Fibroblast of lung (primary cell): ENCODE results near the gene KCNJ12. TPM values are rescaled to one million over a fixed set of nuclear protein-coding genes. Genes with fewer than 3 reads are reported as not detected.

Experiments used
- DNase-seq, 2 donors: peaks; one replicate each; pipeline versions ENCODE4 v3.0.0 to v3.0.0-alpha.2; 2010; ENCODE audit warnings: low read depth in 2 of 2
- H2AFZ ChIP-seq: 2 replicates; pipeline ENCODE4 v1.5.1; 2012; ENCODE audit warnings: low read length, control low read depth, inconsistent platforms
- H3K27ac ChIP-seq: 2 replicates; pipeline ENCODE4 v1.5.1; 2011; ENCODE audit warnings: low read length, control low read depth; ENCODE audit not compliant: insufficient read depth
- H3K27me3 ChIP-seq: 2 replicates; pipeline ENCODE4 v1.5.1; 2011; ENCODE audit warnings: mild to moderate bottlenecking, low read length; ENCODE audit not compliant: control insufficient read depth, insufficient read depth
- H3K36me3 ChIP-seq: 2 replicates; pipeline ENCODE4 v1.5.1; 2011; ENCODE audit warnings: low read length; ENCODE audit not compliant: control insufficient read depth, insufficient read depth
- H3K4me1 ChIP-seq: 2 replicates; pipeline ENCODE4 v1.5.1; 2011; ENCODE audit warnings: low read length; ENCODE audit not compliant: control insufficient read depth, insufficient read depth; ENCODE audit errors: extremely low read depth
- H3K4me2 ChIP-seq: 2 replicates; pipeline ENCODE4 v1.5.1; 2011; ENCODE audit warnings: low read length, control low read depth; ENCODE audit not compliant: insufficient read depth; ENCODE audit errors: extremely low read depth
- H3K4me3 ChIP-seq, 4 experiments: fragments of 200-600 bp in 1 of 4; sonication (generic) in 1 of 4; replicated peaks in 1 of 4; 2 replicates each; pipeline ENCODE4 v1.5.1; 2011 to 2016; ENCODE audit warnings: low read length in 4 of 4, low read depth in 3 of 4, mild to moderate bottlenecking in 3 of 4, control low read depth in 2 of 4, inconsistent platforms in 1 of 4, mixed read lengths in 1 of 4; ENCODE audit not compliant: insufficient read depth in 1 of 4; ENCODE audit errors: control extremely low read depth in 1 of 4
- H3K79me2 ChIP-seq: 2 replicates; pipeline ENCODE4 v1.5.1; 2012; ENCODE audit warnings: mild to moderate bottlenecking, low read length, inconsistent platforms; ENCODE audit not compliant: control insufficient read depth, insufficient read depth
- H3K9ac ChIP-seq: 2 replicates; pipeline ENCODE4 v1.5.1; 2011; ENCODE audit warnings: mild to moderate bottlenecking, low read length, control low read depth; ENCODE audit not compliant: insufficient read depth
- H3K9me3 ChIP-seq: 2 replicates; pipeline ENCODE4 v1.5.1; 2012; ENCODE audit warnings: low read depth, low read length; ENCODE audit not compliant: control insufficient read depth, insufficient read depth
- H4K20me1 ChIP-seq: 2 replicates; pipeline ENCODE4 v1.5.1; 2011; ENCODE audit warnings: low read length; ENCODE audit not compliant: control insufficient read depth, insufficient read depth; ENCODE audit errors: extremely low read depth
- CTCF ChIP-seq, 2 donors: IDR thresholded peaks in 1 of 2; conservative IDR thresholded peaks in 1 of 2; 1 replicate in 1 of 2; 2 replicates in 1 of 2; pipeline ENCODE4 v1.5.1; 2011 to 2012; ENCODE audit warnings: low read length in 2 of 2, control low read depth in 1 of 2, inconsistent platforms in 1 of 2, low read depth in 1 of 2, mild to moderate bottlenecking in 1 of 2
- EZH2 ChIP-seq: IDR thresholded peaks from 2 replicates; pipeline ENCODE4 v1.5.1; 2012; ENCODE audit warnings: low read length, control low read depth, mild to moderate bottlenecking; ENCODE audit errors: missing control alignments
- polyA plus RNA-seq, 2 donors: library from polyadenylated mRNA; depleted of rRNA in 1 of 2; stranded (reverse) in 1 of 2; unstranded in 1 of 2; fragments of >200 nt; gene quantifications; 2 replicates each; pipeline ENCODE4 v1.2.1, GENCODE V29; 2011 to 2012; ENCODE audit warnings: missing spikeins in 1 of 2
- total RNA-seq: library from RNA; depleted of rRNA; stranded (reverse); fragments of >200 nt; gene quantifications from 2 replicates; pipeline ENCODE4 v1.2.1, GENCODE V29; 2014

KCNJ12 gene
- total and polyA plus RNA-seq, 2 donors (not counting 1 experiment from before 2014, with no cell fraction given): 0.09 to 0.66 TPM

GRCh38 chr17:21390294-21390693 is 14.1 kb downstream of the KCNJ12 start:
- Histone ChIP-seq H3K9me3 (no peaks in the 10 kb centered on the region), H3K79me2 (no peaks in the 10 kb centered on the region), H3K9ac (no peak overlapping the region), H2AFZ (no peak overlapping the region), H3K4me1 (no peaks in the 10 kb centered on the region), H3K36me3 (no peaks in the 10 kb centered on the region), H3K27ac (no peak overlapping the region), H3K4me3 (no peak overlapping the region), H3K27me3 (no peaks in the 10 kb centered on the region), H4K20me1 (no peaks in the 10 kb centered on the region), H3K4me2 (no peak overlapping the region)
- TF ChIP-seq EZH2 (no peak), CTCF (conservative IDR thresholded peaks at IDR 0.05 in 1 of 2, IDR thresholded peaks at IDR 0.05 in 1 of 2; ENCODE audit: low read depth in 1 of 2, low read length in 2 of 2) (no peak)
- DNase-seq: no peak

- TF ChIP-seq EZH2 (no peak), CTCF (conservative IDR thresholded peaks at IDR 0.05 in 1 of 2, IDR thresholded peaks at IDR 0.05 in 1 of 2; ENCODE audit: low read depth in 1 of 2, low read length in 2 of 2) (no peak)
- Histone ChIP-seq H3K36me3 (no peaks in the 10 kb centered on the region), H3K4me1 (no peaks in the 10 kb centered on the region), H3K27ac (no peak overlapping the region), H3K27me3 (no peaks in the 10 kb centered on the region), H3K4me3 (no peak overlapping the region), H2AFZ (no peak overlapping the region), H3K9ac (no peak overlapping the region), H3K79me2 (no peaks in the 10 kb centered on the region), H4K20me1 (no peaks in the 10 kb centered on the region), H3K9me3 (no peaks in the 10 kb centered on the region), H3K4me2 (no peak overlapping the region)
- DNase-seq: no peak
These were observed 16.1 kb downstream of the KCNJ12 start for GRCh38 chr17:21392266-21392665.

- Histone ChIP-seq H3K4me1 (peaks cover 4% of the 10 kb centered on the region), H3K9me3 (no peaks in the 10 kb centered on the region), H2AFZ (no peak overlapping the region), H3K27ac (no peak overlapping the region), H3K27me3 (no peaks in the 10 kb centered on the region), H4K20me1 (no peaks in the 10 kb centered on the region), H3K9ac (no peak overlapping the region), H3K79me2 (no peaks in the 10 kb centered on the region), H3K4me3 (no peak overlapping the region), H3K4me2 (no peak overlapping the region), H3K36me3 (no peaks in the 10 kb centered on the region)
- no peak for TF ChIP-seq CTCF (conservative IDR thresholded peaks at IDR 0.05 in 1 of 2, IDR thresholded peaks at IDR 0.05 in 1 of 2; ENCODE audit: low read depth in 1 of 2, low read length in 2 of 2)
- no peak for TF ChIP-seq EZH2
- peak; percentile 12 to 15 for DNase-seq
These were observed 18.1 kb downstream of the KCNJ12 start for GRCh38 chr17:21394265-21394664.
